ENCODE data around the gene SLMAP. TPM values are rescaled to one million over a fixed set of nuclear protein-coding genes. Genes with fewer than 3 reads are reported as not detected.

Gene SLMAP
- total RNA-seq, 1 donor from 2014 or later = 71.5 TPM

DNA sequence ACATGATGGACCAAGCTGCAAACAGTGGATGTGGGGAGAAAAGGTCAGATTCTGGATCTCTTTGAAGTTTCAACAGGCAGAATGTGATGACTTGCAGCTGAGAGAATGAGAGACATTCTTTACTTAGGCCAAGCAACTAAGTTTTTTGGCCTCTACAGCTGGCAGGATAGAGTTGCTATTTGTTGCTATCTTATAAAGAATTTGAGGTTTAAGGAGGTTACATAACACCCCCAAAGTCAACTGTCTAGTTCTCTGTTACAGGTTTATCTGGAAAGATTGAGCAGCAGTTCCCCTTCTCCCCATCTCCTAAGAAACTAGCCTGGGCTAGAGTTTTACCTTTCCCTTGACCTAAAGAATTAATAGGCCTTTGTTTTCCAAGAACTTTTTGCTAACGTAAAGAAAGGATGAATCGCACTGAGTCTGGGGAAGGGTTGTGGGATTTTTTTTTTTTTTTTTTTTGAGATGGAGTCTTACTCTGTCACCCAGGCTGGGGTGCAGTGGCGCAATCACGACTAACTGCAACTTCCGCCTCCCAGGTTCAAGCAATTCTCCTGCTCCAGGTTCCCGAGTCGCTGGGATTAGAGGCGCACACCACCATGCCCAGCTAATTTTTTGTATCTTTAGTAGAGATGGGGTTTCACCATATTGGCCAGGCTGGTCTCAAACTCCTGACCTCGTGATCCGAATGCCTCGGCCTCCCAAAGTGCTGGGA lies 26.6 kb upstream of the SLMAP start:
- DNase-seq (ENCODE audit: extremely low spot score, unreplicated experiment) = peak; percentile 34
- Mint-ChIP-seq H3K9me3 (ENCODE audit: unreplicated experiment) (no peaks in the 10 kb centered on the region), H3K36me3 (ENCODE audit: unreplicated experiment) (no peaks in the 10 kb centered on the region), H3K4me3 (ENCODE audit: unreplicated experiment) (no peak overlapping the region), H3K27me3 (ENCODE audit: unreplicated experiment) (peaks cover 2% of the 10 kb centered on the region), H3K4me1 (ENCODE audit: unreplicated experiment) (no peaks in the 10 kb centered on the region), H3K27ac (ENCODE audit: unreplicated experiment) (no peak overlapping the region)
- TF ChIP-seq, protein P1, sequence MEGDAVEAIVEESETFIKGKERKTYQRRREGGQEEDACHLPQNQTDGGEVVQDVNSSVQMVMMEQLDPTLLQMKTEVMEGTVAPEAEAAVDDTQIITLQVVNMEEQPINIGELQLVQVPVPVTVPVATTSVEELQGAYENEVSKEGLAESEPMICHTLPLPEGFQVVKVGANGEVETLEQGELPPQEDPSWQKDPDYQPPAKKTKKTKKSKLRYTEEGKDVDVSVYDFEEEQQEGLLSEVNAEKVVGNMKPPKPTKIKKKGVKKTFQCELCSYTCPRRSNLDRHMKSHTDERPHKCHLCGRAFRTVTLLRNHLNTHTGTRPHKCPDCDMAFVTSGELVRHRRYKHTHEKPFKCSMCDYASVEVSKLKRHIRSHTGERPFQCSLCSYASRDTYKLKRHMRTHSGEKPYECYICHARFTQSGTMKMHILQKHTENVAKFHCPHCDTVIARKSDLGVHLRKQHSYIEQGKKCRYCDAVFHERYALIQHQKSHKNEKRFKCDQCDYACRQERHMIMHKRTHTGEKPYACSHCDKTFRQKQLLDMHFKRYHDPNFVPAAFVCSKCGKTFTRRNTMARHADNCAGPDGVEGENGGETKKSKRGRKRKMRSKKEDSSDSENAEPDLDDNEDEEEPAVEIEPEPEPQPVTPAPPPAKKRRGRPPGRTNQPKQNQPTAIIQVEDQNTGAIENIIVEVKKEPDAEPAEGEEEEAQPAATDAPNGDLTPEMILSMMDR (IDR thresholded peaks at IDR 0.05) = no peak

DNA sequence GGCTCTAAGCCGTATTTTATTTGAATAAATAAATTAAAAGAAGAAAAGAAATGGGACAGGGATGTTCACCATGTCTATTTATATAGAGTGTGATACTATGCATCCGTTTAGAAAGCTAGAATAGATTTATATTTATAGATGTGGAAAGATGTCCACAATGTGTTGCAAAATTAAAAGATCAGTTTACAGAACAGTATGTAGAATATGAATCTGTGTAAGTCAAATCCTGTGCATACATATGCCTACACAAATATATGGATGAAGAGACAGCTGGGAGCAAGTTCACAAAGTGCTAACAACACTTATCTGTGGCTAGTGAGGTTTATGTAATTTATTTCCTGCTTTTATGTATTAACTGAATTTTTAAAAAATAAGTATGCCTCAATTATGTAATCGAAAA lies 25.4 kb upstream of the SLMAP start:
- Mint-ChIP-seq H3K36me3 (ENCODE audit: unreplicated experiment) (no peaks in the 10 kb centered on the region), H3K4me3 (ENCODE audit: unreplicated experiment) (no peak overlapping the region)
- TF ChIP-seq, protein P1 (IDR thresholded peaks at IDR 0.05) = no peak

DNA sequence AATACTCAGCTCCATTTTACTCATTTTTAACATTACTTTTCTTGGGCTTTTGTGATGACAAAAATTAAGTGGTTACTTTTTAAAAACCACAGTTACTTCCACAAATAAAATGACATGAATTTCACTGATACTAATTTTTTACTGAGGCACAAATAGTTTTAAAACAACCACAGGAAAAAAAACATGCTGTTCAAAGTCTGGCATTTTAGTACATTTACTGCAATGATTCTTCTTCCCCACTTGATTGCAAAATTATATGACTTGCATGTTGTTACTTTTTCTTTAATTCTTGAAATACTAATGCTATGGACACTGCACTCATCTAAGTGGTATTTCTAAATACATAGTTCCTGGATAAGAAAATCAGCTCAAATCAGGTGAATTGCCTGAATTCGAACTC lies 24.8 kb upstream of the SLMAP start:
- no peak overlapping the region for H3K4me3 Mint-ChIP-seq (ENCODE audit: unreplicated experiment)
- no peaks in the 10 kb centered on the region for H3K27me3 Mint-ChIP-seq (ENCODE audit: unreplicated experiment)
- no peaks in the 10 kb centered on the region for H3K36me3 Mint-ChIP-seq (ENCODE audit: unreplicated experiment)
- H3K4me1 Mint-ChIP-seq (ENCODE audit: unreplicated experiment) = no peaks in the 10 kb centered on the region
- H3K9me3 Mint-ChIP-seq (ENCODE audit: unreplicated experiment) = no peaks in the 10 kb centered on the region
- TF ChIP-seq, protein P1 (IDR thresholded peaks at IDR 0.05) = no peak
- no peak for DNase-seq (ENCODE audit: extremely low spot score, unreplicated experiment)
- no peak overlapping the region for H3K27ac Mint-ChIP-seq (ENCODE audit: unreplicated experiment)

More for the DNA sequence above, 25.4 kb upstream of the SLMAP start:
- DNase-seq (ENCODE audit: extremely low spot score, unreplicated experiment) = no peak
- Mint-ChIP-seq H3K4me1 (ENCODE audit: unreplicated experiment) (no peaks in the 10 kb centered on the region), H3K27me3 (ENCODE audit: unreplicated experiment) (no peaks in the 10 kb centered on the region), H3K9me3 (ENCODE audit: unreplicated experiment) (no peaks in the 10 kb centered on the region), H3K27ac (ENCODE audit: unreplicated experiment) (no peak overlapping the region)

DNA sequence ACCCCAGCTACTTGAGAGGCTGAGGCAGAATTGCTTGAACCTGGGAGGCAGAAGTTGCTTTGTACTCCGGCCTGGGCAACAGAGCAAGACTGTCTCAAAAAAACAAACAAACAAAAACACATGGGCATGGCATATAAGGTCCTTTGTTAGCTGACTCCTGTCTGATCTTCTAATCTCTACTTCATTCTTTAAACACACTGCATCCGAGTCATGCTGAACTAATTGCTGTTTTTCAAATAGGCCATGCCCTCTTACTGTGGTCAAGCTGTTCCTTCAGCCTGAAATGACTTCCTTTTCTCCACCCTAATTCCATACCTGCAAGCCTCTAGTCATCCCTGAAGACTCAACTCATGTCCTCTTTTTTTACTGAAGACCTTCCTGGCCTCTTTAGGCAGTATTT lies 22.3 kb upstream of the SLMAP start:
- Mint-ChIP-seq H3K4me3 (ENCODE audit: unreplicated experiment) (no peak overlapping the region), H3K4me1 (ENCODE audit: unreplicated experiment) (no peaks in the 10 kb centered on the region), H3K27ac (ENCODE audit: unreplicated experiment) (no peak overlapping the region), H3K27me3 (ENCODE audit: unreplicated experiment) (no peaks in the 10 kb centered on the region), H3K9me3 (ENCODE audit: unreplicated experiment) (no peaks in the 10 kb centered on the region), H3K36me3 (ENCODE audit: unreplicated experiment) (no peaks in the 10 kb centered on the region)
- DNase-seq (ENCODE audit: extremely low spot score, unreplicated experiment) = no peak
- TF ChIP-seq, protein P1 (IDR thresholded peaks at IDR 0.05) = no peak

DNA sequence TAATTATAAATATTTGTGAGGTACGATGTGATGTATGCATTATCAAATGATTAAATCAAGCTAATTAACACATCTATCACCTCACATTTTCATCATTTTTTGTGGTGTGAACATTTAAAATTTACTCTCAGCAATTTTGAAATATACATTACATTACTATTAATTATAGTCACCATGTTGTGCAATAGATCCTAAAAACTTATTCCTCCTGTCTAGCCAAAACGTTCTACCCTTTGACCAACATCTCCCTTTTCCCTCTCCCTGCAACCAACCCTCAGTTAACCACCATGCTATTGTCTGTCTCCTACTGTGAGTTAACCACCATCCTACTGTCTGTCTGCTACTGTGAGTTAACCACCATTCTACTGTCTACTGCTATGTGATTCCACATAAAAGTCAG lies 20.7 kb upstream of the SLMAP start:
- Mint-ChIP-seq H3K4me3 (ENCODE audit: unreplicated experiment) (no peak overlapping the region), H3K36me3 (ENCODE audit: unreplicated experiment) (no peaks in the 10 kb centered on the region), H3K27me3 (ENCODE audit: unreplicated experiment) (no peaks in the 10 kb centered on the region), H3K9me3 (ENCODE audit: unreplicated experiment) (no peaks in the 10 kb centered on the region), H3K4me1 (ENCODE audit: unreplicated experiment) (no peaks in the 10 kb centered on the region), H3K27ac (ENCODE audit: unreplicated experiment) (no peak overlapping the region)
- TF ChIP-seq, protein P1 (IDR thresholded peaks at IDR 0.05) = no peak
- DNase-seq (ENCODE audit: extremely low spot score, unreplicated experiment) = no peak
